Activated CD8-positive, alpha-beta memory T cell treated with anti-CD3 and anti-CD28 coated beads for 4 hours (primary cell): ENCODE data around the gene ATXN7L2.
"Not testable (repeated sequence)": the region's sequence is repeated elsewhere in the genome, so short reads cannot be mapped to it uniquely, and the experiment has no call there.

Source experiments
- DNase-seq, 2 donors: peaks; one replicate each; pipeline ENCODE4 v3.0.0-alpha.2; 2020; ENCODE audit warnings: low read depth in 2 of 2

Gene ATXN7L2, protein sequence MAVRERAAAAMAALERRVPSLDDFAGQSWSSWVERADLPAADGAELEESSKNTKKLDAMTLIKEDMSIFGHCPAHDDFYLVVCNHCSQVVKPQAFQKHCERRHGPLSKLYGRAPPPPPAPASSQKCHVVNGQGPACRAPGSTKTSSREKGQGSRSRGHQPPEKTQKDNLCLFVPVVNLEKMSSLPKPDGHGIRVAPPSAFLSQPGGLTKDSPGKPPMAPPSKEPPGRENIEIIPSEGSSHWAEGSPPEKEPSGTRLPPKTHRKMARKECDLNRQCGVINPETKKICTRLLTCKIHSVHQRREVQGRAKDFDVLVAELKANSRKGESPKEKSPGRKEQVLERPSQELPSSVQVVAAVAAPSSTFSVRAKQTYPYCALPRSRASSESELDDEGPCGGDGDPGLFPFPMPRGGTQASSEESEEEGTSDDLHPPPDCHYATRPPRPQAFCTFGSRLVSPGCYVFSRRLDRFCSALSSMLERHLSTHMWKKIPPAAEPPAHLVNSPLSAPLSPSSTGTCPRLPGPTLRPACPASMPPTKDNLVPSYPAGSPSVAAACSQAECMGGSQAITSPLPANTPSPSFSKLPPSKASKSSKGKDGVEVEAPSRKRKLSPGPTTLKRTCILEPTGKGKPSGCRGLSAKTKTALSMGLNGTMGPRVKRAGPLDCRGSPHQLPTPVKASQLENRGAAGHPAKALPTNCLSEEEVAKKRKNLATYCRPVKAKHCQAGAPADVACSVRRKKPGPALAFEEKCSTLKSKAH

DNA sequence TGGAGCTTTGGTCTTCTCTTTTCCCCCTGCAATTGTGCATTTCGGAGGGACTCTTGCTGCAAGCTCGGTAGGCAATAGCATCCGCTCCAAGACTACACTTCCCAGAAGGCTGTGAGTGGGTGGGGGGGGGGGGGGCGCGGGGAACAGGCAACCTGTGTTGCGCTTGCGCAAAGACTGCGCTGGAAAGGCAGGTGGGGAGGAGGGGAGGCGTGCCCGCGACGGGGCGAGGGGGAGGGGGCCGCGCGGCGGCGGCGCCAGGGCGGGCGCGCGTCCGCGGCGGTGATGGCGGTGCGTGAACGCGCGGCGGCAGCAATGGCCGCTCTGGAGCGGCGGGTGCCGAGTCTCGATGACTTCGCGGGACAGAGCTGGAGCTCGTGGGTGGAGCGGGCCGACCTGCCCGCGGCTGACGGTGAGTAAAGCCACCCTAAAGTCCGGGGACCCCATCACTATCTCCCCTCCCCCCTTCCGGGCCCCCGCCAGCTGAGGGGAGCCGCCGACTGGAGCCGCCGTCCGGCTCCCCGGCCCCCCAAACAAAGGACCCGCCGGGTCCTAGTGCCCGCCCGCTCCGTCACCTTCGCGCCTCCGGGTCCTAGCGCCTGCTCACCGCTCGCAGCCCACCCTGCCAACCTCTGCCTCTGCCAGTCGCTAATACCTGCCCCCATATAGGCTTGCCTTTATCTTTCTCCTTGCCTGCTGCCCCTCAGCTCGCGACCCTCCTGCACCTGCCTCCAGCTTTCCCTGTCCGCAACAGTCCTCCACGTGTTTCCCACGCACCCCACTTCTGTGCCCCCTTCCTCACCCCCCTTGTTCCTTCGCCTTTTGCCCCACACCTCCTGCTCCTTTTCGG lies at the start of gene ATXN7L2:
Gene ATXN7L2, plus strand, starts transcription at position 234 of the 847 bp plus-strand sequence. Its CDS starts 49 bp downstream, at position 283.
- peak; percentile 82 to 85 for DNase-seq

DNA sequence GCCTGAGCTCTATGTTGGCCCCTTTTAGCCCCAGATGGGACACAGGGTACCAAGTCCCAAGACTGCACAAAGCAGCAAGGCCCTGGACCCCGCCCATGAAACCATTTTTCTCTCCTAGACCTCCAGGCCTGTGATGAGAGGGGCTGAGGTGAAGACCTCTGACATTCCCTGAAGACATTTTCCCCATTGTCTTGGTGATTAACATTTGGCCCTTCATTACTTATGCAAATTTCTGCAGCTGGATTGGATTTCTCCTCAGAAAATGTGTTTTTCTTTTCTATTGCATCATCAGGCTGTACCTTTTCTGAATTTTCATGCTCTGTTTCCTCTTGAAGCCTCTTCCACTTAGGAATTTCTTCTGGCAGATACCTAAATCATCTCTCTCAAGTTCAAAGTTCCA lies 49.2 kb upstream of the ATXN7L2 start:
- no peak for DNase-seq

DNA sequence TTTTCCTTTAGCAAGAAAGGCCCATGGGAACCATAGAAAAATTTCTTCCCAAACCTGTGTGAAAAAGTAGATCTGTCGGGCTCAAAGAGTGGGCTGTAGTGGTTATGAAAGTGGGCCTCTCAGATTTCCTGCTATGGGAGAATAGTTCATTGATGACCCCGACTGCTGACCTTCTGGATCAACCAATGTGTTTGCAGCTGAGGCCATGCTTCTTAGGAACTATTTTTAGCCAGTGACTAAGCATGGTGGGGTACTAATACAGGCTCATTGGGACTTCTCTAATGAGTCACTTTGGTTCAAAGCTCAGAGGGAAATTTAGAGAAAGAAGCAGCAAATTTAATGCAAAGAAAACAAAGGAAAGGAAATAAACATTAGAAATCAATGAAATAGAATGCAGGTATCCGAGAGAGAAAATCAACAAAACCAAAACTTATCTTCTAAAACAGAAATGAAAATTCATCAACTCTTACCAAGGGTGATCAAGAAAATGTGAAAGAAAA lies 44.9 kb upstream of the ATXN7L2 start:
- DNase-seq: no peak

DNA sequence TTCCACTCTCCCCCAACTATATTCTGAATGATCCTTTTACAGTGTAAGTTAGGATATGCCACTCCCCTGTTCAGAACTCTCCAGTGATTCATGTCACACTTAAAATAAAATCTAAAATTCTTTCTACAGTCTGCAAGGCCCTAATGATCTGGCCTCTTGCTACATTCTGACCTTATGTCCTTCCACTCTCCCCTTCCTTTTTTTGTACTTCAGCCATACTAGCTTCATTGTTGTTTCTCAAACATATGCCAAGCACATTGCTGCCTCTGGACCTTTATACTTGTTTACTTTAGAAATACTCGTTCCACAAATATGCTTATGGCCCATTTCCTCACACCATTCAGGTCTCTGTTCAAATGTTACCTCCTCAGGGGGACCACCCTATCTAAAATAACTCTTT lies 42.6 kb upstream of the ATXN7L2 start:
- DNase-seq: no peak

DNA sequence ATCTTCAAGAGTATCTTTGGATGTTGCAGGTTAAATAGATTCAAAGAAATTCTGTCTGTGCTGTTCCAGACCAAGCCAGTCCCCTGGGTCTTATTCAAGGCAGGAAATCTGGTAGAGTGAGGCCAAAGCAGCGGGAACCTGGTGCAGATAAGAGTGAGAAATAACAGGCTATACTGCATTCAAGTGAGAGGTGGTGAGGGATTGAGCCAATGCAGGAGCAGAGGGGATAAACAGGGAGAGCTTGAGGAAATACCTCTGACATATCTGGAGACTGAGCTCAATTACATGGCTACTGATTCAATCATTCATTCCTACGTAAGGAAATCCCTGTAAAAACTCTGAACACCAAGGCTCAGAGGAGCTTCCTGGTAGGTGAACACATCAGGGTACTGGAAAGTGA lies 40.2 kb upstream of the ATXN7L2 start:
- DNase-seq: no peak

DNA sequence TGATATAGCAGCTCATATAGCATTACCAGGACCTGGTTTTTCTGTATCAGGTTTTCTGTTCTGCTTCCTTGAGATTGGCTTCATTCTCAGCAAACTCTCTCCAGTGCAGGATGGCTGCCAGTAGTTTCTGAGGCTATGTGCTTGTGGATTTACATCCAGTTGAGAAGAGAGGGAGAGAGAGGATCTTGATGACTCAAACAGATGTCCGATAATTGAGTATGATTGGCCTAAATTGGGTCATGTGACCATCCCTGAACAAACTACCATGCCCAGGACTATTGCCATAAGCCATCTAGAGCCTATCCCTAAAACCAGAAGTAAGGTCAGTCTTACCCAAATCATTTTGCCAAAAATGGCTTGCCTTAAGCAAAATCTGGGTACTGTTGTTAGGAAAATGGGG lies 39.4 kb upstream of the ATXN7L2 start:
- DNase-seq: no peak

DNA sequence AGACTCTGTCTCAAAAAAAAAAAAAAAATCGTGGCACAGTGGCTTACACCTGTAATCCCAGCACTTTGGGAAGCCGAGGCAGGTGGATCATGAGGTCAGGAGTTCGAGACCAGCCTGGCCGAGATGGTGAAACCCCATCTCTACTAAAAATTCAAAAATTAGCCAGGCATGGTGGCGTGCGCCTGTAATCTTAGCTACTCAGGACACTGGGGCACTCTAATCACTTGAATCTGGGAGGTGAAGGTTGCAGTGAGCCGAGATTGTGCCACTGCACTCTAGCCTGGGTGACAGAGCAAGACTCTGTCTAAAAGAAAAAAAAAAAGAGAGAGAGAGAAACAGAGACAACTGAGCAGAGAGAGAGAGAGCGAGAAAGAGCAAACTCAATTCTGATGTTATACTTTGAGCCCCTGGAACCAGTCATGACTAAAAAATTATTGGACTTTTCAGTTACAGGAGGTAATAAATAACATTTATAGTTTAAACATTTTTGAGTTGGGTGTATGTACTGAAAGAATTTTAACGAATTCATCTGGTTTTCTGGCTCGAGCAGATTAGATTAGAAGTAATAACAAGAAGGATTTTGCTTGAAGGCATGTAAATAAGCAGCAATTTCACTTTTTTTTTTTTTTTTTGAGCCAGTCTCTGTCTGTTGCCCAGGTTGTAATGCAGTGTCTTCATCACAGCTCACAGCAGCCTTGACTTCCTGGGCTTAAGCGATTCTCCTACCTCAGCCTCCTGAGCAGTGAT lies 37.6 kb upstream of the ATXN7L2 start:
- DNase-seq: not testable (repeated sequence)

DNA sequence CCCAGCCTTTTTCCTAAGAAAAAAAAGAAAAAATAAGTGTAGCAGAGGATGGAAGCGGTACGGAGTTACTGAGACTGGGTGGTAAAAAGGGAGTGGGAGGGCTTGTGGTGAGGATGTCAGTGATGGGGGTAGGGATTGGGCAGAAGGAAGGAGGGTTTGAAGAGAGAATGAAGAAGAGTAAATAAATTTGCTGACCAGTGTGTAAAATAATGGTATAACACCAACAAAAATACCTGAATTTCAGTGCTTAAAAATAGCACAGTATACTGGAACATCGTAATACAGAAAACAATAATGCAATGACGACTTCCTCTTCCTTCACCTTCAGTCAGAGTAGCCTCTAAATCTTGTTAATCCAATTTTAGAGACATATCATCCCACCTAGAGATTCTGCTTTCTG lies 36.2 kb upstream of the ATXN7L2 start:
- DNase-seq: no peak

DNA sequence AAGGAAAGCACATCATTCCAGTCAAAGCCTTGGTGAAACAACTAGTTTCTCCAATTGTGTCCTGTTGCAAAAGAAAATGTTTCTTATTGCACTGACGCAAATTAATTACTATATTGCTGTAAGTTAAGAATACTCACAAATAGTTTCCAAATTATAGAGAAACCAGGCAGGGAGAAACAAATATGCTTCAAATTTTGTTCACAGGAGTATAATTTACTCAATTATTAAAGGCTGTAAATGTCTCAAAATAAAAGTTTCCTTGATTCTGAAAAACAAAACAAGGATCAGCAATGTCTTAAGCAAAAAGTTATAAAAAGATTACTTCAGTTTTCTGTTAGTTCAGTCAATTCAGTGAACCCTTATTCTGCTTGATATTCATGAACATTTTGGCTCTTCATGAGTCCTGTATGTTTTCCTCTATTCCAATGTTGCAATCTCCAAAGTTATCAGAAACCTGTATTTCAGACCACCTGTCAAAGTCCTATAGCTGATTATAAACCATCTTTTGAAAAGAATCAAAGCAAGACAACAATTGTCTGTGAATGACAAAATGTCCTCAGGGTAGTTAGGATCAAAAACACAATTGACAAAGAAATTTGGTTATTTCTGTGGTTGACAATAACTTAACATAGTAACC lies 29.1 kb upstream of the ATXN7L2 start:
- DNase-seq: no peak

DNA sequence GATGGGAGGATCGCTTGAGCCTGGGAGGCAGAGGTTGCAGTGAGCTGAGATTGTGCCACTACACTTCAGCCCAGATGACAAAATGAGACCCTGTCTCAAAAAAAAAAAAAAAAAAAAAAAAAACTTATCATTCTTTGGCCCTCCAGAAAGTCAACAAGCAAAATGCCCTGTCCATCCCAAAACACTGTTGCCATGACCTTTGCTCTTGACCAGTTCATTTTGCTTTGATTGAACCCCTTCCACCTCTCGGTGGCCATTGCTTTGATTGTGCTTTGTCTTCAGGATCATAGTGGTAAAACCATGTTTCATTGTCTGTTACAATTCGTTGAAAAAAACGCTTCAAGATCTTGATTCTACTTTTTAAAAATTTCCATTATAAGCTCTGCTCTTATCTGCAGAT lies 25.9 kb upstream of the ATXN7L2 start:
- DNase-seq: no peak

DNA sequence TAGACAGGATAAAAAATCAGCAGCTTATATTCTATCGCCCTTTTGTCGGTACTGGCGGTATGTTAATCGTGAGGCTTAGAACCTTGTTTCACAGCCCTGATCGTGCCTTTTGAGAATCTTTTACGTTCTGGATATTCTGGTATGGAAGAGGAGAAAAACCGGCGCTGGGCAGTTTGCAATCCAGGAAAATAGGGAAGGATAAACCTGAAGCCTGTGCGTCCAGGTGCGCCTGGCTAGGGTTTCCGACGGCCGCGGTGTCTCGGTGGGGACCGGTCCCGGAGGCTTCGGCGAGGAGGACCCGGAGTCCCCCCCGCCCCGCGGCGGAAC lies 17.6 kb upstream of the ATXN7L2 start:
- DNase-seq: no peak

DNA sequence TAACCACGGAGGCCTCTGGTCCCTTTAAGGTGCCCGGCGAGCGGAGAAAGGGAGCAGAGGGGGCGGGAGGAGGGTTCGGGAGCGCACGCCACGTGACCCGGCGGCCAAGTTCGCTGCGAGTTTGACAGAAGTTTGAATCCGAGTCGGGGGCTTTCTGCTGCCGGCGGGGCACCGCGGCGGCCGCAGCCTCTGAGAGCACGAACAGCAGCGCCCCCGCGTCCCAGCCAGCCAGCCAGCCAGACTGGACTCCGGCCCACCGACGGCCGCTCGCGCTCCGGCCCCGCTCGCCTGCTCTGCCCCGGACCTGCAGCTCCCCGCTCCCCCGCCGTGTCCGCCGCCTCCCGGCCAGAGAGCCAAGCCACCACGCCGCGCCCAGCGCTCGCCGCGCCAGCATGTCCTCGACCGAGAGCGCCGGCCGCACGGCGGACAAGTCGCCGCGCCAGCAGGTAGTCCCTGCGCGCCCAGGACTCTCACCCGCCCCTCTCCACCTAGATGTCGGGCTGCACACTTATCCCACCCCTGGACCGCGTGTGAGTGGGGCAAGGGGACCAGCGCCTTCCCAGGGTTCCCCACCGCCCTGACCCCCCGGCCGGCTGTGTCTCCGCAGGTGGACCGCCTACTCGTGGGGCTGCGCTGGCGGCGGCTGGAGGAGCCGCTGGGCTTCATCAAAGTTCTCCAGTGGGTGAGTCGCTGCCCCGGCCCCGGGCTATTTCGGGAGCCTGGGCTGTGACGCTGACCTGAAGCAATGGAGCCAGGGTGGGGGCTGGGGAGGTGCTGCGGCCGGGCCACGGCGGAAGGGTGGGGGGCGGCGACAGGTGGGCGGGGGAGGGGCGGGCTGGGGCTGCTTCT lies 17.0 kb upstream of the ATXN7L2 start, which contains the start of gene SYPL2:
Gene SYPL2, plus strand, starts transcription at position 95 of the 849 bp plus-strand sequence. Its CDS starts 298 bp downstream, at position 393.
- no peak for DNase-seq

DNA sequence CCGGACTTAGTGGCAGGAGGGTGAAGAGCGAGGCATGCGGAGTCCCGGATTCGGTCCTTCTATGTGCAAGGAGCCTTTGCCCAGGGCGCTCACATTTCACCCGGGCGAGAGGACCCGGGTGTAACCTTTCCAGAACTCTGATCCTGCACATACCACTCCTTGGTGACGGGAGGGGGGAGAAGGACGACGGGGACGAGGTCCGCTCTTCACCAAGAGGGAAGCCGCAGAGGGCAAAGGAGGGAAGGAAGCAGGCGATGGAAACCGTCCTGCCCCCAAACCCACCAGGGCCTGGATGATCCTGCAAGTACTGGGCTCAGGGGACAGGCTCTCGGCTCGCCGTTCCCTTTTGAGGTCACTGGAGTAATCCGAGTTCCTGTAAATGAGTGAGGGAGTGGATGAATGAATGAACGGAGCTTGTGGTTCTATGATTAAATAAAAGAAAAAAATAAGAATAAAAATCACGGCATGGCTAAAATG lies 16.4 kb upstream of the ATXN7L2 start:
- no peak for DNase-seq

DNA sequence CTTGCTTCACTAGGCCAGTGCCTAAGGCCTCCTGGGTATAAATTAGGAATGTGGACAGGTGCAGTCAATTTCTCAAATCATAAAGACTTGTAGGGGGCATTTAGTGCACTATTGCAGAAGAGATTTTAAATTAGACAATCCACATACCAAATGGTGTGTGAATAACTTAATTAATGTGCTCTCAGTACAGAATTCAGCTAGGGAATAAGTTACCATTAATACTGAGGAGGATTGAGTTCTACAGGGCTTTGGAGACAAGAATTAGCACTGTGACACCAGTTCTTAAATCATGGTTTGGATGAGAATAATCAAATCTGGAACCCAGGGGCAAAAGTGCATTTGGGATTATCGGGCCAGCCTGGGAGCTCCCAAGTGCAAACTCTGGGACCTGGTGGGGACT lies 15.6 kb upstream of the ATXN7L2 start:
- no peak for DNase-seq

DNA sequence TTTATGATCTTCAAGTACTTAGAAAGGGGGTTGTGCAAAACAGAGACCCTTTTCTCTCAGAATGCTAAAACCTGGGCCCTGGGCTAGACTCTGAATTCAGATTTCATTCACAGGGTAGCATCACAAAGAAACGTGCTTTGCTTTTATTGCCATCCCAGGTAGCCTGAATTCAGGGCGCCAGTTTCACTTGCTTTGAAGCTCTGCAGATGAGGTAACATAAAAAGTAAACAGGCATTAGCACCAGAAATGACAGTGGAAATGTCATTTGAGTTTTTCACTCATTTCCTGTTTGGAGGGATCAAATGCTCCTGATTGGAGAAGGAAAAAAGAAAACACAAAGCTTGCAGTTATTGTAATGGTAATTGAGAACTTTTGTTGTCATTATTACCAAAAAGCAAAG lies 14.8 kb upstream of the ATXN7L2 start:
- no peak for DNase-seq

DNA sequence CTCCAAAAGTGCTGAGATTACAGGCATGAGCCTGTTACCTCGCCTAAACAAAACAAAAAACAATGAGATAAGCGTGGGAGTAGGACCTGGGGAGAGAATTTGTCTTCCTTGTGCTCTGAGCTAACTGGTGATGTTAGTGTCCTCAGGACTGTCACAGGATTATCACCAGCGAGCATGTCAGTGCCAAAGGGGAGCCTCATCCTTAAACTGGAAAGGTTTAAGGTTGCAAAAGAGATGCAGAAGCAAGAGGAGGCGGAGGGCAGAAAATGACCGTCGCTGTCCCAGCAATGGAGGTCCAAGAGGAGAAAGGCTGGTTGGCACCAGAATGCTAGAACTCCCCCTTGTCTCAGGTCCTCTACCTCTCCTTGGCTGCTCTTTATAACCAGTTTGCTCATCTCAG lies 13.5 kb upstream of the ATXN7L2 start:
- no peak for DNase-seq

DNA sequence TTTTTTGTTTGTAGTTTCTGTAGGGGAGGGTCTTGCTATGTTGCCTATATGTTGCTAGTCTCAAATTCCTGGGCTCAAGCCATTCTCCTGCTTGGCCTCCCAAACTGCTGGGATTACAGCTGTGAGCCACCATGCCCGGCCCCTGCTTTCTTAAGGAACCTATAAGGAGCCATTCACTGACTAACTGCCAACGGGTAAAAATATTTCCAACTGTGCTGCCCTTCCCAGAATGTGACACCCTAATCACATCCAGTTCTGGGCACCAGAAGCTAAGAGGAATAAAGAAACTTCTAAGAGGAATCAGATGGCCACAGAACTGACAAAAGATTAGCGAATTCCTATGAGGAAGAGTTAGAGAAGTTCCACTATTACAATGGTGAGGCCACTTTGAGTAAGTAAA lies 10.9 kb upstream of the ATXN7L2 start:
- DNase-seq: no peak

DNA sequence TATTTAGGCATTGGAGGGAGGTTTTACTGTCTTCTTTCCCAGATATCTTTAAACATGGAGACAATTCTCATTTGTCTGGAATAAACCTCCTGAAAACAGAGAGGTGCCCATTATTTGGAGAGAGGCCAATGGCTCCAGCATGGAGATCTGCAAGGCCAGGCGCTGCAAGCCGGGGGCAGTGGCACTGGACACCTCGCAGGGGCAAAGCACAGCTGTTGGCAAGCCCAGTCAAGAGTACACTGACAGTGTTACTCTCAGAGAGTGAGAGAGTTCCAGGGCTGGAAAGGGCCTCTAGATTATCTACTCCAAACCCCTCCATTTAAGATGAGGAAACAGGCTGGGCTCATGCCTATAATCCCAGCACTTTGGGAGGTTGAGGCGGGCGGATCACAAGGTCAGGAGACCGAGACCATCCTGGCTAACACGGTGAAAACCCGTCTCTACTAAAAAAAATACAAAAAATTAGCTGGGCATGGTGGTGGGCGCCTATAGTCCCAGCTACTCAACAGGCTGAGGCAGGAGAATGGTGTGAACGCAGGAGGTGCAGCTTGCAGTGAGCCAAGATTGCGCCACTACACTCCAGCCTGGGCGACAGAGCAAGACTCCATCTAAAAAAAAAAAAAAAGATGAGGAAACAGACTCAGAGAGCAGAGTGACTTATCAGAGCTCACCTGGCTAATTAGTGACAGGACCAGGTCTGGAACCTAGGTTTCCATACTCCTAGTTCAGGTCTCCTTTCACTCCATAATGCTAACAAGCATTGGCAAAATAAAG lies 10.2 kb upstream of the ATXN7L2 start:
- DNase-seq: not testable (repeated sequence)

DNA sequence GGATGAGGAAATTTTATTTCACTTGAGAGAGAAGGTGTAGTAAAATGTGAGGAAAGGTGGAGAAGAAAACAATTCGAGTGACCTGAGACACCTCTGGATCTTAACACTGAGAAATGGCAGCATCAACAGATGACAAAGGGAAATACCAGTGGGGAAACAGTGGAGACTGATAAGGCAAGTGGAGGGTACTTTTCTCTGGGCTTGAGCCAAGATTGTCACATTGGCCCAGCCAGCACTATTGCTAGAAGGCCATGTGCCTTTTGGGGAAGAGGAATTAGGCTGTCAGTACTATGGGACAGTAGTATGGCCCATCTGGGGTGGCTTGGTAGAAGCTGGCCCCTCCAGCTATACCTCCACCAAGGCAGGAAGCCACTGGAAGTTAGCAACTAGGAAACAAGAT lies 9.0 kb upstream of the ATXN7L2 start:
- no peak for DNase-seq
